GOT3 (cell line): Measurements from ENCODE around the gene TPD52L1.
"Not testable (repeated sequence)": the region's sequence is repeated elsewhere in the genome, so short reads cannot be mapped to it uniquely, and the experiment has no call there.

Experiments used
- DNase-seq: peaks from one replicate; lab custom pipeline; 2025; ENCODE audit warnings: mixed read lengths; lab: John Stamatoyannopoulos, UW

Gene TPD52L1, protein sequence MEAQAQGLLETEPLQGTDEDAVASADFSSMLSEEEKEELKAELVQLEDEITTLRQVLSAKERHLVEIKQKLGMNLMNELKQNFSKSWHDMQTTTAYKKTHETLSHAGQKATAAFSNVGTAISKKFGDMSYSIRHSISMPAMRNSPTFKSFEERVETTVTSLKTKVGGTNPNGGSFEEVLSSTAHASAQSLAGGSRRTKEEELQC

DNA sequence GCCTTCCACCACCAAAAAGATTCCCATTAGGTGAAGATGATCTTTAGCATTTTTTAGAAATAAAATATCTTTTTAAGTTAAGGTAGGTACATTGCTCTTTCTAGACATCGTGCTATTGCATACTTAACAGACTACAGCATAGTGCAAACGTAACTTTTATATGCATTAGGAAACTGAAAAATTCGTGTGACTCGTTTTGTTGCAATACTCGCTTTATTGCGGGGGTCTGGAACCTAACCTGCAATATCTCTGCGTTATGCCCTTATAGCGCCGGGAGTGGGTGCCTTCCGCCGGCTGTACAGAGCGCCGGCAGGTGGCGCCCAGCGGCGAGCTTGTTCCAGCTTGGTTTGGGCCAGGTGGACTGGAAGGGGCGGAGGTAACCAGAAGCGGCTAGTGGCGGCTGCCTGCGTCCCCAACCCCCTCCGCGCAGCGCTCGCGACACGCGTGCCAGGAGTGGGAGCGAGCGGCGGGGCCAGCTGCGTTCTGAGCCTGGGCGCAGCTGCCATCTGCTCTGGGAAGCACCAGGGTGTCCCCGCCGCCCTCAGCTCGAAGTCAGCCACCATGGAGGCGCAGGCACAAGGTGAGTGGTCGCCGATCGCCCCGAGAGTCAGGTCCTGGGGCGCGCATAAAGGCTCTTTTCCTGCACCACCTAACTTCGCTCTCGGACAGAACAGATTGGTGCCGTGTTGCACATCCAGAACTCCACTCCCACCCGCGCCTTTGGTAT is at the start of gene TPD52L1:
TPD52L1 (plus strand) TSS at position 383 of the 727 bp plus-strand sequence; CDS start at position 562, 179 bp downstream.
- peak; percentile 11 for DNase-seq

DNA sequence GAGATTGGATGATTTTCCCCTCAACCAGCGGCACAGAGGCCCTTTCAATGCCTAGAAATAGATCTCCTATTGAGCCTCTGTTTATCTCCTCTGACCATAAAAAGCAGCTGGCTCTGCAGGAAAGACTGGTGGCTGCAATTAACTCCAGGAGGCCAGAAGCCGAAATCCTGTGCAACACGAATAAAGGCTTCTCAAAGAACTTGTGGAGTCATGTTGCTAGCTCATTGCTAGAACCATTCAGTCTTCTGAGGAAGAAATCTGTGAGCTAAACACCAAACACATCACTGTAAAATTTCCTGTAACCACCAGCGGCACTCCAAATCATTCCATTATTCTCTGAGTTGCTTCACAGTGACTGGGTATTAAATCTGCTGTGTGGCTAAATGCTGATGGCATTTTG is 49.1 kb upstream of the TPD52L1 start:
- no peak for DNase-seq

DNA sequence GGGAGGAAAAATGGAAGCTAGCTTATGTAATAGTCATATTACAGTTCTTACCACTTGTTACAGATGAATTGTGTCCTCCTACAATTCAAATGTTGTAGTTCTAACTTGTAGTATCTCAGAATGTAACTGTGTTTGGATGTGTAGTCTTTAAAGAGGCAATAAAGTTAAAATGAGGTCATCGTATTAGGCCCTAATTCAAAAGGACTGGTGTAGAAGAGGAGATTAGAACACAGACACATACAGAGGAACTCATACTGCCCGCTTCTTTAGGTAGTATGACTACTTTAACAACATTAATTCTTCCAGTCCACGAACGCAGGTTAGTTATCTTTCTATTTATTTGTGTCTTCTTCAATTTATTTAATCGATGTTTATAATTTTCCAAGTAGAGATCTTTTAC is 46.5 kb upstream of the TPD52L1 start:
- DNase-seq: no peak

DNA sequence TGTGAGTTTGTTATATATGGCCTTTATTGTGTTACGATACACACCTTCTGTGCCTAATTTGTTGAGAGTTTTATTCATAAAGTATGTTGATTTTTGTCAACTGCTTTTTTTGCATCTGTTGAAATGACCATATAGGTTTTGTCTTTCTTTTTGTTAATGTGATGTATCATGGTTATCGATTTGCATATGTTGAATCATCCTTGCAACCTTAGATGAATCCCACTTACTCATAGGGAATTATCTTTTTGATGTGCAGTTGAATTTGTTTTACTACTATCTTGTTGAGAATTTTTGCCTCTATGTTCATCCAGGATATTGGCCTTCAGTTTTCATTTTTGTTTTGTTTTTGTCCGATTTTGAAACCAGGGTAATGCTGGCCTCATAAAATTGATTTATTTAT is 45.7 kb upstream of the TPD52L1 start:
- no peak for DNase-seq

DNA sequence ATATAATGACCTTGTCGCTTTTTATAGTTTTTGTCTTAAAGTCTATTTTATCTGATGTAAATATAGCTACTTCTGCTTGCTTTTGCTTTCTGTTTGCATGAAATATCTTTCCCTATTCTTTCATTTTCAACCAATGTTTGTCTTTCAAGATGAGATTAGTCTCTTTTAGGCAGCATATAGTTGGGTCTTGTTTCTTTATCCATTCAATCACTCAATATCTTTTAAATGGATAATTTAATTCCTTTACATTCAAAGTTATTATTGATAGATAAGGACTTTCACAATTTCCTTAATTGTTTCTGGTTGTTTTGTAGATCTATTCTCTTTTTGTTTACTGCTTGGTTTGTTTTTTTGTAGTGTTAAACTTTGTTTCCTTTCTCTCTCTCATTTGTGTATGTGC is 43.5 kb upstream of the TPD52L1 start:
- no peak for DNase-seq

DNA sequence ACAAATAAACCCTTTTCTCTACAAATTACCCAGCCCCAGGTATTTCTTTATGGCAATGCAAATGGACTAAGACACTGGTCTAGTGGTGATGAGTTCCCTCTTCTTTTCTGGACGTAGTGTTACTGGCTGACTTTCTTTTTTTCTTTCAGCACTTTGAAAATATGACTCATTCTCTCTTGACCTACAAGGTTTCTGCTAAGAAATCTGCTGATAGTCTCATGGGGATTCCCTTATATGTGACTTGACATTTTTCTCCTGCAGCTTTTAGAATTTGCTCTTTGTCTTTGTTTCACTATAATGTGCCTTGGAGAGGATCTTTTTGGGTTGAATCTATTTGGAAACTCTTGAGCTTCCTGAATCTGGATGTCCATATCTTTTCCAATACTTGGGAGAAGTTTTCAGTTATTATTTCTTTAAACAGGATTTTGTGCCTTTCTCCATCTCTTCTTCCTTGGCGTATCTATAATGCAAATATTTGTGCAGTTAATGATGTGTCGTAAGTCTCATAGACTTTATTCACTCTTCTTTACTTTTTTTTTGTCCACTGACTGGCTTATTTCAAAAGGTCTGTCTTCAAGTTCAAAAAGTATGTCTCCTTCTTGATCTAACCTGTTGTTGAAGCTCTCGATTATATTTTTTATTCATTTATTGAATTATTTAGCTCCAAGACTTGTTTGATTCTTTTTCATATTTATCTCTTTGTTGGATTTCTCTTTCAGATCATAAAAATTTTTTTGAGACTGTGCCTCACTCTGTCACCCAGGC is 42.2 kb upstream of the TPD52L1 start:
- DNase-seq: no peak

DNA sequence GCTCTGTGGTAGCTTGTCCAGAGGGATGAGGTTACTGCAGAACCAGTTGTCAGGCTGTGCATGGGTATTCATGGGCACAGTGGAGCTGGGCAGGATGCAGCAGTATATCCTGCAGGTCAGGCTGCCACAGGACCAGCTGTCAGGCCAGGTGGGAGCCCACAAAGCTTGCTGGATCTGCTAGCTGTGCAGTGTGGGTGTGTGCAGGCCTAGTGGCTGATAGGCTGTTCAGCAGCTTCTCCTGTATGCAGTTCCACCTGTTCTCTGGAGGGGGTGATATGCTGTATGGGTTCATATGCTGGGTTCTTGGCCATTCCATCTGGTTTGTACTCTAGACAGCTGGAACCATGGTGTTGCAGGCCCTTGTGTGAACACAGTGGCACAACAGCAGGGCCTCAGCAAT is 40.6 kb upstream of the TPD52L1 start:
- DNase-seq: no peak

DNA sequence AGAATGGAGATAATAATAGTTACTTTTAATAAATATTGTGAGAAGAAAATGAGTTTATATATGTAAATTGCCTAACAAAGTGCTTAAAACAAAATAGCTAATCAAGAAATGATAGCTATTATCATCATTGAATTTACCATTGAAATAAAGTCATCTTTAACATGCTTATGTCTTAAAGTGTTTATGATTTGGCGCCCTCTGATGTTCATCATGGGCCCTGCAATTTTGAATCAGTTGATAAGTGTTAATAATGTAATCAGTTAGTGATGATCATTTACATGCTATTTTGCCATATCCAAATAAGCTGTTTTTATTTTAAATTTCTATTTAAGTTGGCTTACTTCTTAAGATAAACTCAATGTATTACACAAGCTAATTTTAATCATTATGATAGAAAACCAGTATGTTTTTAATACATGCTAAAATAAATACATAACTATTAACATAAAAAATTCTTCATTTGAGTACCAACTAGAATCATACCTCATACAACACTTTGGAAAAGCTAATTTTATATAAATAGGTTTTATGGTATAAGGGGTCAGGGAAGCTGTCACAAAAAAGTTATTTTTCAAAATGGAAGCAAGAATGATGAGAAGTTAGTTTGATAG is 39.2 kb upstream of the TPD52L1 start:
- DNase-seq: no peak

DNA sequence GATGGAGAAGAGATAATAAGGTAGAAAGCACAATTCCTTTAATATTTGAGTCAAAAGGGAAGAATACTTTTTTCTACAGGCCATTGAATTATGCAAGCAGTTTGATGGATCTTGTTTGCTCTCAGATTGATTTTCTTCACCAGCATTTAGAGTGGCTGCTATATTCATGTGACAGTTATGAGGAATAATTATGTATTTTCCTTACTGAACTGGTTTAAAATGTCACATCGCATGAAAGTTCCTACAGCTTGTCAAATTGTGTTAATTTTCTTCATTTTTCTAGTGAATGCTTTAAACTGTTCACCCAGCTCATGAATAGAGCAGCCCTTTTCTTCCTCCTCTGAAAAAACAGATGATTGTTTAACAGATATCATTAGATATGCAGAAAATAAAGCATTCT is 37.4 kb upstream of the TPD52L1 start:
- DNase-seq: no peak

DNA sequence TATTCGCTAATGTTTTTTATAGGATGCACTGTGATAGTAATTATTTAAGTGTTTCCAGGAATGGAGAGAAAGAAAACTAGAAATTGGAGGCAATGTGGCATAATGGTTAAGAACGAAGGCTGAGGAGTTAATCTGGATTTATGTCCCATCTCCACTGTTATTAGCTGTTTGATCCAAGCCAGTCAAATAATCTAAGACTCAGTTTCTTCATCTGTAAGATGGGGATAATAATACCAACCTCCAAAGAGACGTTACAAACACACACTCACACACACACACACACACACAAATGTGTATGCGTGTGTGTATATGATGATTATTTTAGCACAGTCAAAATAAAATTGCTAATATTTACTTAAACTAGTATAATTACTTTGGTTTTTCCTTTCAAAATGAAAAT is 36.9 kb upstream of the TPD52L1 start:
- DNase-seq: no peak

DNA sequence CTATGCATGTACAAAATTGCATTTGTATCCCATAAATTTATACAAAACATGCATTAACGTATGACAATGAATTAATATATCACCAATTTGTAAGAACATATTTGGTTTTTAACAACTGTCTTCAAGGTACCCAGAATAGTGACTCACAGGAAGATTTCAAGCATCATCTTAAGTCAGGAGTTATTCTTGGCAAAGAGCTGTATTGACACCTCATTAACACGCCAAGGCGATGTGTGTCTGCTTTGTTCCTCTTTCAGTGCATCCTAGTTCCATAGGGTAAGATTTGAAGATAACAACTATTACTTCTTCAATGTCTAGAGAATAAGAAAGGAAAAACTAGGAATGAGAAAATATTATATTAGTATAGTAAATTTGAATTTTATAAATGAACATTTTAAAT is 35.8 kb upstream of the TPD52L1 start:
- no peak for DNase-seq

DNA sequence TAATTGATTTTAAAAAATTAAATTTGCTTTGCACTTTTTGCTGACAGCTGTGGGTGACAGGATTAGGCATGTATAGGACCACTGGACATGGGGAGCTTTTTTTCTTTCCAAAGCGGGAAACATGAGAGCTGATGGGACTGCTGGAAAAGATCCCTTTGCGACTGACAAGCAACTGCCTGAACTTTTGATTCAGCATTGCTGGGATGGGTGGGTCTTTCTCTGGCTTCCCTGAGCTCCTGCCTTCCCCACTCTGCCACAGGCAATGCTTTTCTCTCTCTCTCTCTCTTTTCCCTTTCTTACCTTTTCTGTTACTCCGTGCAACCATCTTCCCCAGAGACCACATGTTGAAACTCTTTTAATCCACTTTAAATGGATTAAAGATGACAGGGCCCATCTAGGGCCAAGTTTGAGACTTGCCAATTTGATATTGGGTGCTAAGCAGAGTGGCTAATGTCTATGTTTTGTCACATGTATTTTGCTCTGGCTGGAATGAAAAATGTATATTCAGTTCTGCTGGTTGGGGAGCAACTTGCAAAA is 33.5 kb upstream of the TPD52L1 start:
- no peak for DNase-seq

DNA sequence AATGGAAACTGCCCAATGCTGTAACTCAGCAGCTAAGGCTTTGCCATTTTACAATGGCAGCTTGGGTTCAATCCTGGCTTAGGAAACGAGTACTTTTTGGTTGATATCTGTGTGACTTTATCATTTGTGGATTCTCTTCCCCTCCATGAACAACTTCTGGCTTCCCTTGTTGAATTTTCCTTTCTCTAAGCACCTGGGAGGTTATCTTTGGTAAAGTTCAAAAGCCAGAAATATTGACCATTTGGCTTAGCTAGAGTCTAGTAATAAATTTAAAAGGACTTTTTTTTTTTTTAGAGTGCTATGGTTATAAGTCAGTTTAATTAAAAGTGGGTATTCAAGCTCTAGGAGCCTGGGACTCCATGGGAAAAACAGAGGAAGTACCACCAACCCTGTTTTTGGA is 31.7 kb upstream of the TPD52L1 start:
- DNase-seq: no peak

DNA sequence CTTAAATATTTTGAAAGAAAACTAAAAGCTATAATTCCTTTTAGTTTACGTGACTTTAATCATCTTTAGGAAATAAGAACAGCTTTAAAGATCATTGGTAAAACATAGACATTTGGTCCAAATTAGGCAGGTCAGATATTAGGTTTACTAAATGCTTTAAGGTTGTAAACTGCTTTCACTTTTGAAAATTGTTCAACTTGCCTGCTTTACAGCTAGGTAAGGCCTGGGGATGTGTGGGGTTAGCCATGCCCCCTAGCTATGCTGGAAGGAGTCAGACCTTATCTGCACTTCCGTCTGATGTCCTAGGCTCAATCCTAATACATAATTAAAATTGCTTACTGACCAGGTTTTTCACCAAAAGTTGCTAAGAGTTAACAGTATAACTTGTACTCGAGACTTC is 30.5 kb upstream of the TPD52L1 start:
- no peak for DNase-seq

DNA sequence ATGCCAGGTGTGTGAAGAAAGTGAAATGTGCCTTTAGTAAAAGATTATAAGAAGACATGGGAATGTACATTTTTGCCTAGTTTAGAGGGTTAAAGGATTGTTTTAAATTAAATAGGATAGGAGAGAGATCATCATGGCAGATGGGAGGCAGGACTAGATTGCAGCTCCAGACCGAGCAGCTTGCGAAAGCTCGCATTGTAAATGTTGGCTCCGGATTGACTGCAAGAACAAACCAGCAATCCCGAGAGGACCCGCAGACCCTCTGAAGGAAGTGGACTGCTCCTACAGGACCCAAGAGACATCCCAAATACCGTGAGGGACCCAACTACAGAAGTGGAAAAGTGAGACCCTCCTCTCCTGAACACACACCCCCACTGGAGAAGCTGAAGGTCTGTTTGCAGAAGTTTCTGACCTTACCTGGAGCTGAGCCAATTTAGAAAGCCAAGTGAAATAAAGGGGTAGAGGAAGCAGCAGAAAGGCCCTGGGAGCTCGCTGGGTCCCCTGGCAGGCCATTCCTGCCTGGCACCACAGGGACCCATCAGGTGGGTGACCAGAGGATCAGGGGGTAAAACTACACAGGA is 30.0 kb upstream of the TPD52L1 start:
- no peak for DNase-seq

DNA sequence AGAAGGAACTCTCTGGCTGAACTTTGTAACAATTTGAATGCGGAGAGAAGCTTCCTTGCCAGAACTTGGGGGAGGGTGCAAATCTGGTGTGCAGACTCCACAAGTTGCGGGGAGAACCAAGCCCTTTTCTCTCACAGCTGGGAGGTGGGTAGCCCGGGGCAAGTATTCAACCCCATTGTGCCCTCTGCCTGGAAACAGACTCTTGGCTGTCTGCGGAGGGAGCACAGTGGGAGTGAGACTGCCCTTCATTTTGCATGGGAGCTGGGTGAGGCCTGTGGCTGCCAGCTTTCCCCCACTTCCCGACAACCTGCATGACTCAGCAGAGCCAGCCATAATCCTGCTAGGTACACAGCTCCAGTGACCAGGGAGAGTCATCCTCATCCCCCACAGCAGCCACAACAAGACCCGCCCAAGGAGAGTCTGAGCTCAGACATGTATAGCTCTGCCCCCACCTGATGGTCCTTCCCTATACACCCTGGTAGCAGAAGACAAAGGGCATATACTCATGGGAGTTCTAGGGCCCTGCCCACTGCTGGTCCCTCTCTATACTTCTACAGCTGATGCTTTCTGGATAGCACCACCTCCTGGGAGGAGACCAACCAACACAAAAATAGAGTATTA is 29.4 kb upstream of the TPD52L1 start:
- no peak for DNase-seq

DNA sequence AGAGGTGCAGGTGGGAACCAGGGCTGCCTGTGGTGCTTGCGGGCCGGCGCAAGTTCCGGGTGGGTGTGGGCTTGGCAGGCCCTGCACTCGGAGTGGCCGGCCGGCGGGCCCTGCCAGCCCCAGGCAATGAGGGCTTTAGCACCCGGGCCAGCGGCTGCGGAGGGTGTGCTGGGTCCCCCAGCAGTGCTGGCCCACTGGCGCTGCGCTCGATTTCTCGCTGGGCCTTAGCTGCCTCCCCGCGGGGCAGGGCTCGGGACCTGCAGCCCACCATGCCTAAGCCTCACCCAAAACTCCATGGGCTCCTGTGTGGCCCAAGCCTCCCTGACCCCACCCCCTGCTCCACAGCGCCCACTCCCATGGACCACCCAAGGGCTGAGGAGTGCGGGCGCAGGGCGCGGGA is 27.7 kb upstream of the TPD52L1 start:
- not testable (repeated sequence) for DNase-seq

DNA sequence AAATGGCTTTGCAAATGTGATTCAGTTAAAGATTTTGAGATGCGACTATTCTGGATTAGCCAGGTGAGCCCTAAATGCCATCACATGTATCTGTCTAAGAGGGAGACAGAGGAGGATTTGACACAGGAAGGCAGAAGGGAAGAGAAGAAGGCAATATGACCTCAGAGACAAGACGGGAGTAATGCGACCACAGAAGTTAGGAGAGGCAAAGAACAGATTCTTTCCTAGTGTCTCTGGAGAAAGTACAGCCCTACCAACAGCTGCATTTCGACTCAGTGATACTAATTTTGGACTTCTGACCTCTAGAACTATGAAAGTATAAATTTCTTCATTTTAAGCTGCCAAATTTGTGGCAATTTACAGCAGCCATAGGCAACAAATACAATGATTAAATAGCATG is 24.2 kb upstream of the TPD52L1 start:
- DNase-seq: no peak

DNA sequence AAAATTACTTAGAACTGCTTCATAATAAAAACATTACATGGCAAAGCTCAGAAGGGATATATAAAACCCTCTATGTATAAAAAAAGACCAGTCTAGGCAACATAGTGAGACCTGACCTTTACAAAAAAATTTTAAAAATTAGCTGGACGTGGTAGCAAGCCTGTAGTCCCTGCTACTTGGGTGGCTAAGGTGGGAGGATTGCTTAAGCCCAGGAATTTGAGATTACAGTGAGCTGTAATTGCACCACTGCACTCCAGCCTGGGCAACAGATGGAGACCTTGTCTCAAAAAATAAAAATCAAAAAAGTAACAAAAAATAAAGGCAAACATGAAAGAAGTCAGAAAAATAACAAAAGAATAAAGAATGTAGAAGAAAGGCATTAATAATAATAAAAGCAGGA is 21.5 kb upstream of the TPD52L1 start:
- DNase-seq: no peak

DNA sequence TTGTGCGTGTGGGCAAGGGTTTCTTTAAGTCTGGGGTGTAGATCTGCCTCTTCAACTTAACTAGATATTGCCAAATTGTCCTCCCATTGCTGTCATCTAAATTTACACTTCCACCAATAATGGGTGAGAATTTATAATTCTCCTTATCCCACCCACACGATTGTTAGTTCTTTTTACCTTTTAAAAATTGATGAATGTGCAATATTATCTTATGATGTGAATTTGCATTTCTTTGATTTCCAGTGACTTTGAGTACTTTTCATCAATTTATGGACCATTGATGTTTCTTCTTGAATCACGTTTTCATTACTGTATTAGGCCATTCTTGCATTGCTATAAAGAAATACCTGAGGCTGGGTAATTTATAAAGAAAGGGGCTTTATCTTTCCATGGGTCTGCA is 17.2 kb upstream of the TPD52L1 start:
- no peak for DNase-seq

DNA sequence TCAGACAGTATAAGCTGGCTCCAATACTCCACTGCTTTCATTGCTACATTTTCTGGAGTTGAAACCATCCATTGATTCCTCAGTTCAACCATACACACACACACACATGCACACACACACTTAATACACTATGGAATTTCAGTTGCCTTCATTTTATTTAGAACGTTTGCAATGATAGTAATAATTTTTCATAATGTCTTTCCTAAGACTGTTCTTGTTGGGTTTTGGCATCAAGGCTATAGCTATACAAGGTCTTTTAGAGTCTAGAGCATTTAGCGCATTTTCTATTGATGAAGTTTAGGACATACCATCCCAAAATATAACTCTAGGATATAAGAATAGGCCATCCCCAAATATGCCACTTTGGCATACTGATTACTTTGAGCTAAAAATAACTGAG is 15.5 kb upstream of the TPD52L1 start:
- DNase-seq: no peak

DNA sequence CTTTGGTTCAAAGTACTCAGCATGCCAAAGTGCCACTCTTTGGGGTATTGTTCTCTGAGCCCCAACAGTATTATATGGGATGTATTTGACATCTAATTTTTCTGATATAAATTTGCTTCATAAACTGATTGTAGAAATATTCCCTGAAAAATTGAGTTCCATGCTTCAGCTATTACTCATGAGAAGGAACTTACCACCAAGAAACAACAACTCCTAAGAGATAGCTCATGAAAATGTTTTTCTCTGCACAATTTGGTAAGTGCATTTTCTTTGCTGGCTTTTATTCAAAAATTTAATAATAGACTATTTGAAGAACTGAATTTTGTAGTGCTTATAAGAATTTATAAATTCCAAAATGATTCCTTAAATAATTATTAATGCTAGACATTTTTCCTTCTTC is 12.8 kb upstream of the TPD52L1 start:
- DNase-seq: no peak
